C4-2B (cell line): ENCODE data around the gene SYNJ2.

ENCODE experiments used
- H3K27ac ChIP-seq: fragments of 450-650 bp; 2 replicates; pipeline ENCODE4 v1.5.1; 2017
- ZFX ChIP-seq: fragments of 450-650 bp; IDR thresholded peaks from 2 replicates; pipeline ENCODE4 v1.6.1; 2017
- TF ChIP-seq, protein P1 (sequence below): fragments of 450-650 bp; conservative IDR thresholded peaks from 2 replicates; pipeline ENCODE4 v1.5.1; 2017; ENCODE audit warnings: mild to moderate bottlenecking

The SYNJ2 gene

DNA sequence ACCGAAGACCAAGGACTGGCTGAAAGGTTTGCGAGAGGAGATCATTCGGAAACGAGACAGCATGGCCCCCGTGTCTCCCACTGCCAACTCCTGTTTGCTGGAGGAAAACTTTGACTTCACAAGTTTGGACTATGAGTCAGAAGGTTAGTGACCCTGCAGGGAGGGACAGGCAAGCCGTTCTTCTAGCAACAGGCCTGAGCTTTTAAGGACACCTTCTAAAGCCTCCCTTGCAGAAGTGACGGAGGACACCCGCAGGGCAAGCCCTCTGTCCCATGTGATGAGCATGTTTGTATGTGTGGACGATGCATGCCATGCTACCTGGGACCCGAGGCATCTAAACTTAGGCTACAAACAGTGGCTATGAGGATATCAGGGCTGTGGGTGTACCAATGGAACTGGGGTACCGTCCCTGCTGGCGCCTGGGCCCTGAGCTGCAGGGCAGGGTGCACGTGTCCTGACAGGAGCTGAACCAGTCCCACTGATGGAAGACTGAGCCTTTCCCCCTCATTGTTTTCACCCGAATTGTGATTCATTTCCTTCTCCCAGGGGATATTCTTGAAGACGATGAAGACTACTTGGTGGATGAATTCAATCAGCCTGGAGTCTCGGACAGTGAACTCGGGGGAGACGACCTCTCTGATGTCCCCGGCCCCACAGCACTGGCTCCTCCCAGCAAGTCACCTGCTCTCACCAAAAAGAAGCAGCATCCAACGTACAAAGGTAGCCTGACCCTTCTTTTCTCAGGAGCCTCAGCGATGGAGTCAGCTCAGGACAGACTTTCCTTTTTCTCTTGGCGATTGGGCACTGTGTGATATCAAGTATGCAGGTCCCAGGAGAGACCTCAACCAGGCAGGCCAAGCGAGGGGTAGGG, 102.0 kb downstream of the SYNJ2 start:
- no peak for TF ChIP-seq ZFX
- TF ChIP-seq, protein P1, sequence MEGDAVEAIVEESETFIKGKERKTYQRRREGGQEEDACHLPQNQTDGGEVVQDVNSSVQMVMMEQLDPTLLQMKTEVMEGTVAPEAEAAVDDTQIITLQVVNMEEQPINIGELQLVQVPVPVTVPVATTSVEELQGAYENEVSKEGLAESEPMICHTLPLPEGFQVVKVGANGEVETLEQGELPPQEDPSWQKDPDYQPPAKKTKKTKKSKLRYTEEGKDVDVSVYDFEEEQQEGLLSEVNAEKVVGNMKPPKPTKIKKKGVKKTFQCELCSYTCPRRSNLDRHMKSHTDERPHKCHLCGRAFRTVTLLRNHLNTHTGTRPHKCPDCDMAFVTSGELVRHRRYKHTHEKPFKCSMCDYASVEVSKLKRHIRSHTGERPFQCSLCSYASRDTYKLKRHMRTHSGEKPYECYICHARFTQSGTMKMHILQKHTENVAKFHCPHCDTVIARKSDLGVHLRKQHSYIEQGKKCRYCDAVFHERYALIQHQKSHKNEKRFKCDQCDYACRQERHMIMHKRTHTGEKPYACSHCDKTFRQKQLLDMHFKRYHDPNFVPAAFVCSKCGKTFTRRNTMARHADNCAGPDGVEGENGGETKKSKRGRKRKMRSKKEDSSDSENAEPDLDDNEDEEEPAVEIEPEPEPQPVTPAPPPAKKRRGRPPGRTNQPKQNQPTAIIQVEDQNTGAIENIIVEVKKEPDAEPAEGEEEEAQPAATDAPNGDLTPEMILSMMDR, result no peak
- no peak overlapping the region for H3K27ac ChIP-seq

DNA sequence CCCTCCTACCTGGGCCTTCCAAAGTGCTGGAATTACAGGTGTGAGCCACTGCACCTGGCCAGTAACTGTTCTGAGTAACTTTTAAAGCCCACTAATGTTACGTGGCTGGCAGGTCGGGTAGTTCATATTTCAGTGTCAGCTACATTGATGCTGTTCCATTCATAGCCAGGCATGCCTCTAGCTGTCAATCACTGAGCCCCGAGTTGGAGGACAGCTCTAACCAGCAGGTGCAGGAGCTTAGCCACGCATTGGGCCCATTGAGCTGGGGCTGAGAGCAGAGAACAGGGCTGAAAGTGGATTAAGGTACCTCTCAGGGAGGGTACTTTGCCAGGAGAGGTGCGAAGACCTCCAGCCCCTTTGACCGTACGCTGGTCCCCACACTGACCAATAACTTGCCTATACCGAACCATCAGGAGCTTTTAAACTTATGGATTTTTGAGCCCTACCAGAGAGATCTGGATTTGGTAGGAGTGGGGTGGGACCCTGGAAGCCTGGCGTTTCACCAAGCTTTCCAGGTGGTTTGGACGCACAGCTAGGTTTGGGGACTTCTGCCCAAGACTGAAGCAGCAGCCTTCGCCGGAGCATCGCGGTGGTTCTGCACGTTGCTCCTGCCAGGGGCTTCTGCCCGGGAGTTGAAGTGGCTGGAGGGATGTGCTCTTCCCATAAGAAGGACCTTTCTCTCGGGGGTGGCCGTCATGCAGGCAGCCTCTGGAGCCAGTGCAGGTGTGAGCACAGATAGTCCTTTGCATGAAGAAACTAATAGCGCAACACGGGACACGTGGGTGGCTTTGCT, 103.8 kb downstream of the SYNJ2 start:
- TF ChIP-seq, protein P1, result no peak
- no peak for TF ChIP-seq ZFX
- no peak overlapping the region for H3K27ac ChIP-seq

DNA sequence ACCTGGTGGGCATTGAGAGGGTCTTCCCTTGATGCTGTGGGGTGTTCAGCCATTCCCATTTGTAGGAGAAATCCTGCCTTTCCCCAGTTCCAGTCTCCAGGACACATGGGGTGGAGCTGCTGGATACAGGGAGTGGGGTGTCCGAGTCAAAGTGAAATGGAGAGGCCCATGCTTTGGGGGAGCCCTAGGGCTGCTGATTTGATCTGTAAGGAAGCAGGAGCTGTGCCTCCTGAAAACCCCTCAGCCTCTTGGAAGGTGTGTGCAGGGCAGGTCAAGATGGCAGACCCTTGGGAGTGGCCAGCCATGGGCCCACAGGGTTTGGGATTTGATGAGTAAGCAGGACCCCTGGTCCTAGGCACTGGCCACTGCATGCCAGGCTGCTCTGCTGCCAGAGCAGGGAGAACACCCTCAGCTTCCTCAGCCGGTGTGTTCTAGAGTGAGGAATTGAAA, 104.4 kb downstream of the SYNJ2 start:
- H3K27ac ChIP-seq, result no peak overlapping the region
- TF ChIP-seq ZFX, result no peak
- TF ChIP-seq, protein P1, result no peak

DNA sequence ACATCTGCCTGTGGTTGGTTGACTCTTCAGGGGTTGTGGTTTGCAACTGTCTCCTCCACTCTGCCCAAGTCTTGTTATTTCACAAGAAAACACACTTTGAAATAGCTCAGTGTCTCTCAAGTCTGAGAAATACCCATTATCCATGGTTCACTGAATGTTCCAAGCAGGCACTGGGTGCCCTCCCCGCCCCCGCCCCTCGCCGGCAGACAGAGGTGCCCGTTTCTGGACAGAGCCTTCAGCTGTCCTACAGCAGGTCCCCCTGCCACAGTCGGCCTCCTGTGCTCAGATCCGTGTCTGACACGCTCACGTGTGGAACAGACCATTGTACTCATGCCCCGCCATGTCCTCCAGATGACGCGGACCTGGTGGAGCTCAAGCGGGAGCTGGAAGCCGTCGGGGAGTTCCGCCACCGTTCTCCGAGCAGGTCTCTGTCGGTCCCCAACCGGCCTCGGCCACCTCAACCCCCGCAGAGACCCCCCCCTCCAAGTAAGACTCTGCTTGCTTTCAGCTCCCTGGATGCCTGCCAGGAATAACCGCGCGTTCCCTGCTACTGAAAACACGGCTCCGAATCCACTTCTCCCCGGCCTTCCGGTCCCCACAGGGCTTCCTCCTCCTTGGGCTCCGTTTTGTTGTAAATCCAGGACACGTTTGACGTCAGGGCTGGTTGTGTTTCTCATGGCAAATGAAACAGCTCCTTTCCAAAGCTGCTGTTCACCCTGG, 105.0 kb downstream of the SYNJ2 start:
- TF ChIP-seq ZFX, result no peak
- TF ChIP-seq, protein P1, result no peak
- no peak overlapping the region for H3K27ac ChIP-seq

DNA sequence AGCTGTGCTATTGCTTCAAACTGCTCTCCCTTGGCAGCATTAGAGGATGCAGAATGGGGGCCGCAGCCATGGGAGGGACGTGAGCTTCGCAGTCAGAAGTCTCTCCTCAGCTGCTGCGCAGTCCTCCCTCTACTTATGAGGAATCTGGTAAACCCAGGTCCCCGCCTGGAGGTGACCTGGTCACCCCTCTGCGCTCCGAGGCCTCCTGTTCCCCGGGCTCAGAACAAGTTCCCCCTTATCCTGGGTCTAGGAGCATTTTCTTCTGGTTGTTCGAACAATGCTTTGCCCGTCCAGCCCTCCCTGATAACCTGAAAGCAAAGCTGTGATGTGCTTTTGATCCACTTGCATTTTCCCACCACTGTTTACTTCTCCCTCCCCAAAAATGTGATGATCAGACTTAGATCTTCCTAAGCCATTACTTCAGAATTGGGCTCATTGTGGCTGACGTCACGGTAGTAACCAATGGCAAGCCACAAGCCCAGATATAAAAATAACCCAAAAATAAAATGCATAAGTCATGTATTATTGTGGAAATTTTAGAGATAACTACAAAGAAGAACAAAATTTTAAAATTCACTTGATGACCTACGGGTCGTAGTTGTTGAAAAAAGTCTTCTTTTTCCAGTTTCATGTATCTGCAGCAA, 105.7 kb downstream of the SYNJ2 start:
- H3K27ac ChIP-seq, result no peak overlapping the region
- TF ChIP-seq, protein P1, result no peak
- TF ChIP-seq ZFX, result no peak

DNA sequence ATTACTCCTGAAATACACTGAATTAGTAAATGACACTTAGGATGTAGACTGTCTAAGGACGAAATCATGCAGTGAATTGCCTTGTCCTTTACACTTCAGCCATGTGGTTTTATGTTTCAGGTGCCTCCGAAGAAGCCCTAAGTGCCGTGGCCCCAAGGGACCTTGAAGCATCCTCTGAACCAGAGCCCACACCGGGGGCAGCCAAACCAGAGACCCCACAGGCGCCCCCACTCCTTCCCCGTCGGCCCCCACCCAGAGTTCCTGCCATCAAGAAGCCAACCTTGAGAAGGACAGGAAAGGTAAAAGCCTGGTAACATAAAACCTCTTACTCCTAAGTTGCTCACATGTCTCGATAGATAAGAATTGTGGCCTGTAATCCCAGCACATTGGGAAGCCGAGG, 111.1 kb downstream of the SYNJ2 start:
- H3K27ac ChIP-seq, result no peak overlapping the region
- TF ChIP-seq, protein P1, result no peak
